ENCODE results near the gene CDKN2B-AS1. TPM values are rescaled to one million over a fixed set of nuclear protein-coding genes. Genes with fewer than 3 reads are reported as not detected.

The CDKN2B-AS1 gene
- total and polyA plus RNA-seq, 2 experiments from 2014 or later = 0.14 TPM; not detected in 1

- Mint-ChIP-seq H3K4me1 (no peaks in the 10 kb centered on the region), H3K27ac (no peak overlapping the region; the same call in 1 of the 2 replicates), H3K27me3 (ENCODE audit: insufficient read depth, low read depth, poor library complexity) (no peaks in the 10 kb centered on the region), H3K36me3 (ENCODE audit: low read depth) (no peaks in the 10 kb centered on the region), H3K9me3 (no peaks in the 10 kb centered on the region), H3K4me3 (no peak overlapping the region)
- H4K20me1 ChIP-seq (replicated peaks; ENCODE audit: insufficient read depth) = no peaks in the 10 kb centered on the region
- no peaks in the 10 kb centered on the region for H3K9me2 ChIP-seq (ENCODE audit: insufficient read depth)
- no peaks in the 10 kb centered on the region for H3K27me3 ChIP-seq (ENCODE audit: insufficient read depth)
- H2AFZ ChIP-seq = no peak overlapping the region
- TF ChIP-seq JUNB (IDR thresholded peaks at IDR 0.05; ENCODE audit: unreplicated experiment) (no peak), CREB1 (CRISPR knock-in tag; IDR thresholded peaks at IDR 0.05; ENCODE audit: low read depth) (no peak), STAT1 (IDR thresholded peaks at IDR 0.05; ENCODE audit: unreplicated experiment) (no peak), ZNF331 (CRISPR knock-in tag; IDR thresholded peaks at IDR 0.05; ENCODE audit: low read depth) (no peak), NANOG (IDR thresholded peaks at IDR 0.05; ENCODE audit: borderline replicate concordance) (no peak), POLR2AphosphoS5 (IDR thresholded peaks at IDR 0.05; ENCODE audit: low read depth) (no peak), EZH2 (IDR thresholded peaks at IDR 0.05; ENCODE audit: low read depth, unreplicated experiment) (no peak), EZH2phosphoT487 (IDR thresholded peaks at IDR 0.05; ENCODE audit: unreplicated experiment) (no peak), ZNF114 (CRISPR knock-in tag; IDR thresholded peaks at IDR 0.05) (no peak), ZNF462 (CRISPR knock-in tag; IDR thresholded peaks at IDR 0.05) (no peak)
- TF ChIP-seq, protein P1, sequence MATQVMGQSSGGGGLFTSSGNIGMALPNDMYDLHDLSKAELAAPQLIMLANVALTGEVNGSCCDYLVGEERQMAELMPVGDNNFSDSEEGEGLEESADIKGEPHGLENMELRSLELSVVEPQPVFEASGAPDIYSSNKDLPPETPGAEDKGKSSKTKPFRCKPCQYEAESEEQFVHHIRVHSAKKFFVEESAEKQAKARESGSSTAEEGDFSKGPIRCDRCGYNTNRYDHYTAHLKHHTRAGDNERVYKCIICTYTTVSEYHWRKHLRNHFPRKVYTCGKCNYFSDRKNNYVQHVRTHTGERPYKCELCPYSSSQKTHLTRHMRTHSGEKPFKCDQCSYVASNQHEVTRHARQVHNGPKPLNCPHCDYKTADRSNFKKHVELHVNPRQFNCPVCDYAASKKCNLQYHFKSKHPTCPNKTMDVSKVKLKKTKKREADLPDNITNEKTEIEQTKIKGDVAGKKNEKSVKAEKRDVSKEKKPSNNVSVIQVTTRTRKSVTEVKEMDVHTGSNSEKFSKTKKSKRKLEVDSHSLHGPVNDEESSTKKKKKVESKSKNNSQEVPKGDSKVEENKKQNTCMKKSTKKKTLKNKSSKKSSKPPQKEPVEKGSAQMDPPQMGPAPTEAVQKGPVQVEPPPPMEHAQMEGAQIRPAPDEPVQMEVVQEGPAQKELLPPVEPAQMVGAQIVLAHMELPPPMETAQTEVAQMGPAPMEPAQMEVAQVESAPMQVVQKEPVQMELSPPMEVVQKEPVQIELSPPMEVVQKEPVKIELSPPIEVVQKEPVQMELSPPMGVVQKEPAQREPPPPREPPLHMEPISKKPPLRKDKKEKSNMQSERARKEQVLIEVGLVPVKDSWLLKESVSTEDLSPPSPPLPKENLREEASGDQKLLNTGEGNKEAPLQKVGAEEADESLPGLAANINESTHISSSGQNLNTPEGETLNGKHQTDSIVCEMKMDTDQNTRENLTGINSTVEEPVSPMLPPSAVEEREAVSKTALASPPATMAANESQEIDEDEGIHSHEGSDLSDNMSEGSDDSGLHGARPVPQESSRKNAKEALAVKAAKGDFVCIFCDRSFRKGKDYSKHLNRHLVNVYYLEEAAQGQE (IDR thresholded peaks at IDR 0.05; ENCODE audit: unreplicated experiment) = no peak
- TF ChIP-seq, protein P2, sequence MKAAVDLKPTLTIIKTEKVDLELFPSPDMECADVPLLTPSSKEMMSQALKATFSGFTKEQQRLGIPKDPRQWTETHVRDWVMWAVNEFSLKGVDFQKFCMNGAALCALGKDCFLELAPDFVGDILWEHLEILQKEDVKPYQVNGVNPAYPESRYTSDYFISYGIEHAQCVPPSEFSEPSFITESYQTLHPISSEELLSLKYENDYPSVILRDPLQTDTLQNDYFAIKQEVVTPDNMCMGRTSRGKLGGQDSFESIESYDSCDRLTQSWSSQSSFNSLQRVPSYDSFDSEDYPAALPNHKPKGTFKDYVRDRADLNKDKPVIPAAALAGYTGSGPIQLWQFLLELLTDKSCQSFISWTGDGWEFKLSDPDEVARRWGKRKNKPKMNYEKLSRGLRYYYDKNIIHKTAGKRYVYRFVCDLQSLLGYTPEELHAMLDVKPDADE (IDR thresholded peaks at IDR 0.05) = no peak
- TF ChIP-seq, protein P3, sequence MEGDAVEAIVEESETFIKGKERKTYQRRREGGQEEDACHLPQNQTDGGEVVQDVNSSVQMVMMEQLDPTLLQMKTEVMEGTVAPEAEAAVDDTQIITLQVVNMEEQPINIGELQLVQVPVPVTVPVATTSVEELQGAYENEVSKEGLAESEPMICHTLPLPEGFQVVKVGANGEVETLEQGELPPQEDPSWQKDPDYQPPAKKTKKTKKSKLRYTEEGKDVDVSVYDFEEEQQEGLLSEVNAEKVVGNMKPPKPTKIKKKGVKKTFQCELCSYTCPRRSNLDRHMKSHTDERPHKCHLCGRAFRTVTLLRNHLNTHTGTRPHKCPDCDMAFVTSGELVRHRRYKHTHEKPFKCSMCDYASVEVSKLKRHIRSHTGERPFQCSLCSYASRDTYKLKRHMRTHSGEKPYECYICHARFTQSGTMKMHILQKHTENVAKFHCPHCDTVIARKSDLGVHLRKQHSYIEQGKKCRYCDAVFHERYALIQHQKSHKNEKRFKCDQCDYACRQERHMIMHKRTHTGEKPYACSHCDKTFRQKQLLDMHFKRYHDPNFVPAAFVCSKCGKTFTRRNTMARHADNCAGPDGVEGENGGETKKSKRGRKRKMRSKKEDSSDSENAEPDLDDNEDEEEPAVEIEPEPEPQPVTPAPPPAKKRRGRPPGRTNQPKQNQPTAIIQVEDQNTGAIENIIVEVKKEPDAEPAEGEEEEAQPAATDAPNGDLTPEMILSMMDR (conservative IDR thresholded peaks at IDR 0.05; ENCODE audit: low read depth in 2 of 2) = no peak
- H3F3A ChIP-seq (replicated peaks; ENCODE audit: low read depth) = no peaks in the 10 kb centered on the region
- H3K4me1 ChIP-seq (ENCODE audit: insufficient read depth) = no peaks in the 10 kb centered on the region
- no peak overlapping the region for H3K27ac ChIP-seq (ENCODE audit: low read depth)
- H3K4me2 ChIP-seq = no peak overlapping the region
- no peaks in the 10 kb centered on the region for H3K36me3 ChIP-seq (ENCODE audit: insufficient read depth)
- ATAC-seq (no peak), DNase-seq (ENCODE audit: low spot score) (no peak)
- no peak overlapping the region for H3K4me3 ChIP-seq
- H3K79me2 ChIP-seq (replicated peaks; ENCODE audit: insufficient read depth) = no peaks in the 10 kb centered on the region
Measured at GRCh38 chr9:22169243-22169642, 174.7 kb downstream of the CDKN2B-AS1 start.

Measured in GM23338 (cell line).